ENCODE measurements around the gene SMLR1.

DNA sequence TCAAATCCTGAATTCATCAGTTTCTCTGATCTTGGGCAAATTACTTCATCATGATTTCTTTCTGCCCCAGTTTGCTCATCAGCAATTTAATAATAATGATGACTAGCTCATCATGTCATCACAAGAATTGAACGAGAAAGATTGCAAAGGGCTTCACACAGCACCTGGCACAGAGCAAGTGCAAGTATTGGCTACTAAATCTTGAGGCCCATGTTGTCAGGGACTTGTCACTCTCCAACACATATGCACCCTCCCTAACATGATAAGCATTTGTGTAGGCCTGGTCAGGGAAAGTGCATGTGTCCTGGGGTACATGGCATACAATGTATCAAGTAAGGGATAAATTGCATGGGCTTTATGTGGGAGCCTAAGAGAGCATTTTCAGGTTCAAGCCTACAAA lies 6.4 kb downstream of the SMLR1 start:
- TF ChIP-seq POLR2A (IDR thresholded peaks at IDR 0.05), result no peak
- TF ChIP-seq, protein P1, sequence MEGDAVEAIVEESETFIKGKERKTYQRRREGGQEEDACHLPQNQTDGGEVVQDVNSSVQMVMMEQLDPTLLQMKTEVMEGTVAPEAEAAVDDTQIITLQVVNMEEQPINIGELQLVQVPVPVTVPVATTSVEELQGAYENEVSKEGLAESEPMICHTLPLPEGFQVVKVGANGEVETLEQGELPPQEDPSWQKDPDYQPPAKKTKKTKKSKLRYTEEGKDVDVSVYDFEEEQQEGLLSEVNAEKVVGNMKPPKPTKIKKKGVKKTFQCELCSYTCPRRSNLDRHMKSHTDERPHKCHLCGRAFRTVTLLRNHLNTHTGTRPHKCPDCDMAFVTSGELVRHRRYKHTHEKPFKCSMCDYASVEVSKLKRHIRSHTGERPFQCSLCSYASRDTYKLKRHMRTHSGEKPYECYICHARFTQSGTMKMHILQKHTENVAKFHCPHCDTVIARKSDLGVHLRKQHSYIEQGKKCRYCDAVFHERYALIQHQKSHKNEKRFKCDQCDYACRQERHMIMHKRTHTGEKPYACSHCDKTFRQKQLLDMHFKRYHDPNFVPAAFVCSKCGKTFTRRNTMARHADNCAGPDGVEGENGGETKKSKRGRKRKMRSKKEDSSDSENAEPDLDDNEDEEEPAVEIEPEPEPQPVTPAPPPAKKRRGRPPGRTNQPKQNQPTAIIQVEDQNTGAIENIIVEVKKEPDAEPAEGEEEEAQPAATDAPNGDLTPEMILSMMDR (IDR thresholded peaks at IDR 0.05), result no peak
- no peak for TF ChIP-seq EP300 (IDR thresholded peaks at IDR 0.05)
- no peak for TF ChIP-seq POLR2AphosphoS5 (IDR thresholded peaks at IDR 0.05)
